Ishikawa (cell line): ENCODE results near the gene GDE1.
A peak's percentile ranks its signal among the peaks of the same experiment; 100 is the strongest.

Experiments used
- EP300 ChIP-seq: IDR thresholded peaks from 2 replicates; pipeline ENCODE4 v1.6.1; 2012; ENCODE audit warnings: borderline replicate concordance
- RAD21 ChIP-seq: IDR thresholded peaks from 2 replicates; pipeline ENCODE4 v1.6.1; 2012; ENCODE audit warnings: low read depth
- TEAD4 ChIP-seq: IDR thresholded peaks from 2 replicates; pipeline ENCODE4 v1.6.1; 2012

DNA sequence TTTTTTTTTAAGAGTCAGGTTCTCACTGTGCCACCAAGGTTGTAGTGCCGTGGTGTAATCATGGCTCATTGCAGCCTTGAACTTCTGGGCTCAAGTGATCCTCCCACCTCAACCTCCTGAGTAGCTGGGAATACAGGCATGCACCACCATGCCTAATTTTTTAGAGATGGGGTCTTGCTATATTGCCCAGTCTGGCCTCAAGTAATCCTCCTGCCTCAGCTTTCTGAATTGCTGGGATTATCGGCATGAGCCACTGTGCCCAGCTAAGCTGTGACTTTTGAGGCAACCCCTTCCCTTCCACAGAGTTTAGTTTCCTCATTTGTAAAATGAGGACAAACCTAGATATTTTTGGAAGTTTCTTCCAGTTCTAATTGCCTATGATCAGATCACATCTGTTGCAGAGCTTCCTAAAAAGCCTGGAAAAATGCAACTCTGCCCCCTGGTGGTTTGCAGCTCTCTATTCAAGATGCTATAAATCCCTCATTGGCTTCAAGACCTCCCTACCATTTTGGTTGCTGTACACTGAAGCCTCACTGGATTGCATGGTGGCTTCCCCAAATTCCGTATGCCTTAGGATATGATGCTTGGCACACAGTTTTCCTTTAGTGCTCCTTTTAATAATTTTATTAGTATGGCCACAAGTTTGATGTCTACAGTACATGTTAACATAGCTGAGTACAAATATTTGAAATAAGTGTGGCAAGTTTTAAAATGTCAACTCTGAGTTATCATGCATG lies 19.3 kb downstream of the GDE1 start:
- TF ChIP-seq TEAD4, result no peak
- peak; percentile 74 for TF ChIP-seq RAD21
- no peak for TF ChIP-seq EP300
